Vagina (tissue), 2 donors: ENCODE data around the gene EPC1. TPM values are rescaled to one million over a fixed set of nuclear protein-coding genes. Genes with fewer than 3 reads are reported as not detected.

Experiments used
- DNase-seq, 2 donors: peaks; one replicate each; pipeline ENCODE4 v3.0.0-alpha.2; 2017; ENCODE audit errors: extremely low spot score in 2 of 2
- H3K27ac ChIP-seq: fragments of 200-600 bp; sonication (generic); one replicate; pipeline ENCODE4 v1.5.1; 2019
- H3K27me3 ChIP-seq: fragments of 200-600 bp; sonication (generic); one replicate; pipeline ENCODE4 v1.5.1; 2019
- H3K36me3 ChIP-seq, 2 donors: fragments of 200-600 bp; sonication (generic); one replicate each; pipeline ENCODE4 v1.5.1; 2017 to 2019
- H3K4me1 ChIP-seq: fragments of 200-600 bp; sonication (generic); one replicate; pipeline ENCODE4 v1.5.1; 2019
- H3K4me3 ChIP-seq, 2 donors: fragments of 200-600 bp; sonication (generic); 1 replicate in 1 of 2; 2 replicates in 1 of 2; pipeline ENCODE4 v1.5.1; 2016 to 2019
- H3K9me3 ChIP-seq: fragments of 200-600 bp; sonication (generic); one replicate; pipeline ENCODE4 v1.5.1; 2019
- CTCF ChIP-seq, 3 experiments: fragments of 450-650 bp in 2 of 3; fragments of 200-600 bp in 1 of 3; sonication (generic) in 1 of 3; IDR thresholded peaks; one replicate each; pipeline ENCODE4 v1.5.1; 2017 to 2019; ENCODE audit warnings: antibody characterized with exemption in 3 of 3, mild to moderate bottlenecking in 2 of 3, moderate library complexity in 2 of 3
- POLR2A ChIP-seq, 2 donors: fragments of 450-650 bp; IDR thresholded peaks; one replicate each; pipeline ENCODE4 v1.6.1; 2017; ENCODE audit warnings: antibody characterized with exemption in 2 of 2, mild to moderate bottlenecking in 2 of 2, moderate library complexity in 2 of 2
- POLR2AphosphoS5 ChIP-seq, 2 donors: sonication (generic); formaldehyde crosslinking; IDR thresholded peaks; one replicate each; pipeline ENCODE4 v1.9.0; 2017; ENCODE audit warnings: antibody characterized with exemption in 2 of 2, mild to moderate bottlenecking in 2 of 2, low read depth in 1 of 2; ENCODE audit not compliant: insufficient read depth in 1 of 2
- intact Hi-C: fragments of 100-400 bp; cut with DNase I; formaldehyde crosslinking; loops from one replicate; pipeline ENCODE4 v1.15.1; 2023
- total RNA-seq: library from RNA; depleted of rRNA; stranded (reverse); fragments of >200 nt; gene quantifications from one replicate; pipeline ENCODE4 v1.2.3, GENCODE V29; 2016

The EPC1 gene
- total RNA-seq, 1 donor from 2014 or later: 54.5 TPM

- TF ChIP-seq CTCF (IDR thresholded peaks at IDR 0.05): no peak
- TF ChIP-seq POLR2A (IDR thresholded peaks at IDR 0.05): no peak
- no peak for TF ChIP-seq POLR2AphosphoS5 (IDR thresholded peaks at IDR 0.05; ENCODE audit: insufficient read depth in 1 of 2, low read depth in 1 of 2)
- Histone ChIP-seq H3K4me3 (no peak overlapping the region), H3K27me3 (no peaks in the 10 kb centered on the region), H3K27ac (no peak overlapping the region), H3K9me3 (no peaks in the 10 kb centered on the region), H3K4me1 (peaks cover 54% of the 10 kb centered on the region), H3K36me3 (peaks cover 0 to 10% of the 10 kb centered on the region in 2 donors)
- intact Hi-C loops: no loop called here
- no peak for DNase-seq
Measured at GRCh38 chr10:32307609-32308008, 39.3 kb downstream of the EPC1 start.

GRCh38 chr10:32299354-32299980 is 47.5 kb downstream of the EPC1 start:
- no peaks in the 10 kb centered on the region for H3K9me3 ChIP-seq
- TF ChIP-seq POLR2AphosphoS5 (IDR thresholded peaks at IDR 0.05; ENCODE audit: insufficient read depth in 1 of 2, low read depth in 1 of 2): no peak
- no peak overlapping the region for H3K4me3 ChIP-seq
- no peaks in the 10 kb centered on the region for H3K27me3 ChIP-seq
- no peak for DNase-seq
- no peak overlapping the region for H3K27ac ChIP-seq
- intact Hi-C loops: no loop called here
- H3K36me3 ChIP-seq: peaks cover 0 to 10% of the 10 kb centered on the region in 2 donors
- H3K4me1 ChIP-seq: peaks cover 25% of the 10 kb centered on the region

GRCh38 chr10:32298075-32298812 is 48.7 kb downstream of the EPC1 start:
- DNase-seq: no peak
- H3K4me1 ChIP-seq: peaks cover 25% of the 10 kb centered on the region
- no peak overlapping the region for H3K4me3 ChIP-seq
- H3K9me3 ChIP-seq: no peaks in the 10 kb centered on the region
- TF ChIP-seq POLR2AphosphoS5 (IDR thresholded peaks at IDR 0.05; ENCODE audit: insufficient read depth in 1 of 2, low read depth in 1 of 2): no peak
- TF ChIP-seq CTCF (IDR thresholded peaks at IDR 0.05): no peak
- no peak for TF ChIP-seq POLR2A (IDR thresholded peaks at IDR 0.05)
- peaks cover 0 to 6% of the 10 kb centered on the region in 2 donors for H3K36me3 ChIP-seq
- no peak overlapping the region for H3K27ac ChIP-seq
- intact Hi-C loops: no loop called here
- H3K27me3 ChIP-seq: no peaks in the 10 kb centered on the region

GRCh38 chr10:32295027-32295426 is 51.9 kb downstream of the EPC1 start:
- Histone ChIP-seq H3K4me1 (peaks cover 25% of the 10 kb centered on the region), H3K4me3 (no peak overlapping the region), H3K27me3 (no peaks in the 10 kb centered on the region), H3K9me3 (no peaks in the 10 kb centered on the region), H3K36me3 (peaks cover 3 to 16% of the 10 kb centered on the region in 2 donors), H3K27ac (no peak overlapping the region)
- TF ChIP-seq POLR2A (IDR thresholded peaks at IDR 0.05) (no peak), POLR2AphosphoS5 (IDR thresholded peaks at IDR 0.05; ENCODE audit: insufficient read depth in 1 of 2, low read depth in 1 of 2) (no peak), CTCF (IDR thresholded peaks at IDR 0.05) (no peak)
- intact Hi-C loops: no loop called here
- no peak for DNase-seq

DNA sequence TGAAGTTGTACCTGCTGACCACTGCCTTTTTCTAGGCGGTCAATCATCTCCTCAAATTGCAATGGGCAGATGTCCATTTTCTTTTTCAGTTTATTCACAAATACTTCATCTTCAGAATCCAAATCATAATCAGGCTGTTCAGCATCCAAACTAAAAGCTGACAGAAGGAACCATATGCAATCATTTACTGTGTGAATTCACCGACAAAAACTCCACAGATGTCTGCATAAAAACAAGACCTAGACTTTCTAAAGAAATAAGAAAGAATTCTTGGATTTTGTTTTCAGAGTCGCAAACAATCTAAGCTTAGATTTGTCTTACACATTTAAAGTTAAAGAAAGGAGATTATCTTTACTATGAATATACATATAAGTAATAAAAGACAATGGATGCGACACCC is 53.4 kb downstream of the EPC1 start:
- H3K27me3 ChIP-seq: no peaks in the 10 kb centered on the region
- no peak overlapping the region for H3K4me3 ChIP-seq
- DNase-seq: no peak
- no peak for TF ChIP-seq POLR2A (IDR thresholded peaks at IDR 0.05)
- no peak for TF ChIP-seq CTCF (IDR thresholded peaks at IDR 0.05)
- no peak for TF ChIP-seq POLR2AphosphoS5 (IDR thresholded peaks at IDR 0.05; ENCODE audit: insufficient read depth in 1 of 2, low read depth in 1 of 2)
- intact Hi-C loops: no loop called here
- no peak overlapping the region for H3K27ac ChIP-seq
- H3K36me3 ChIP-seq: peaks cover 3 to 27% of the 10 kb centered on the region in 2 donors
- H3K4me1 ChIP-seq: peaks cover 22% of the 10 kb centered on the region
- H3K9me3 ChIP-seq: no peaks in the 10 kb centered on the region
